Measurements from ENCODE around the gene GPLD1. TPM values are rescaled to one million over a fixed set of nuclear protein-coding genes. Genes with fewer than 3 reads are reported as not detected.
"Not testable (repeated sequence)": the region's sequence is repeated elsewhere in the genome, so short reads cannot be mapped to it uniquely, and the experiment has no call there.

GPLD1 gene
- total RNA-seq, 2 experiments from 2014 or later = 0.42 to 0.58 TPM

GRCh38 chr6:24517659-24518543, 28.5 kb upstream of the GPLD1 start:
- no peak overlapping the region for H3K4me3 Mint-ChIP-seq
- CTCF ChIA-PET = interaction anchor here (1.0 to 1.9 kb wide), 3 partner anchors 8 to 87 kb away, joined by 3 to 4 read pairs (median 3); no protein-coding TSS in a partner anchor
- no peaks in the 10 kb centered on the region for H3K27me3 Mint-ChIP-seq
- H3K27ac Mint-ChIP-seq = no peak overlapping the region
- H3K4me1 Mint-ChIP-seq = peaks cover 6% of the 10 kb centered on the region
- H3K9me3 Mint-ChIP-seq (ENCODE audit: low read depth) = no peaks in the 10 kb centered on the region
- DNase-seq (peak; percentile 29), ATAC-seq (no peak)
- H3K36me3 Mint-ChIP-seq = no peaks in the 10 kb centered on the region

GRCh38 chr6:24513602-24514001, 24.2 kb upstream of the GPLD1 start:
- Mint-ChIP-seq H3K4me3 (no peak overlapping the region), H3K27ac (no peak overlapping the region), H3K4me1 (peaks cover 6% of the 10 kb centered on the region), H3K27me3 (no peaks in the 10 kb centered on the region), H3K9me3 (ENCODE audit: low read depth) (no peaks in the 10 kb centered on the region), H3K36me3 (peaks cover 10% of the 10 kb centered on the region)
- CTCF ChIA-PET = interaction anchor here (1.6 kb wide), 1 partner anchor 18 kb away, joined by 5 read pairs; the partner anchor contains the start of gene ALDH5A1
- DNase-seq = peak; percentile 25
- no peak for ATAC-seq

GRCh38 chr6:24511976-24512375, 22.6 kb upstream of the GPLD1 start:
- H3K27me3 Mint-ChIP-seq; H3K4me1 Mint-ChIP-seq; CTCF ChIA-PET; ATAC-seq; H3K27ac Mint-ChIP-seq; H3K4me3 Mint-ChIP-seq; H3K9me3 Mint-ChIP-seq (ENCODE audit: low read depth): not testable (repeated sequence)
- peaks cover 14% of the 10 kb centered on the region for H3K36me3 Mint-ChIP-seq
- DNase-seq = peak; percentile 23

- no peak for ATAC-seq
- no peak for DNase-seq
- Mint-ChIP-seq H3K27me3 (no peaks in the 10 kb centered on the region), H3K9me3 (ENCODE audit: low read depth) (no peaks in the 10 kb centered on the region), H3K36me3 (peaks cover 13% of the 10 kb centered on the region), H3K4me1 (no peaks in the 10 kb centered on the region), H3K4me3 (no peak overlapping the region), H3K27ac (no peak overlapping the region)
- CTCF ChIA-PET = interaction anchor here (1.3 kb wide), 1 partner anchor 10 kb away, joined by 3 read pairs; no protein-coding TSS in a partner anchor
Measured at GRCh38 chr6:24506814-24507520, 17.6 kb upstream of the GPLD1 start.

- no peak overlapping the region for H3K27ac Mint-ChIP-seq
- H3K36me3 Mint-ChIP-seq = peaks cover 13% of the 10 kb centered on the region
- no peaks in the 10 kb centered on the region for H3K4me1 Mint-ChIP-seq
- no peaks in the 10 kb centered on the region for H3K27me3 Mint-ChIP-seq
- no peaks in the 10 kb centered on the region for H3K9me3 Mint-ChIP-seq (ENCODE audit: low read depth)
- ATAC-seq (no peak), DNase-seq (peak; percentile 23)
- CTCF ChIA-PET = no interaction called here
- no peak overlapping the region for H3K4me3 Mint-ChIP-seq
Measured at GRCh38 chr6:24504649-24505586, 15.5 kb upstream of the GPLD1 start.

GRCh38 chr6:24504287-24504648, 14.9 kb upstream of the GPLD1 start:
- no peak for ATAC-seq
- Mint-ChIP-seq H3K27ac (no peak overlapping the region), H3K4me1 (no peaks in the 10 kb centered on the region), H3K36me3 (peaks cover 11% of the 10 kb centered on the region), H3K9me3 (ENCODE audit: low read depth) (no peaks in the 10 kb centered on the region), H3K27me3 (no peaks in the 10 kb centered on the region), H3K4me3 (no peak overlapping the region)
- CTCF ChIA-PET = no interaction called here
- DNase-seq = peak; percentile 7

- Mint-ChIP-seq H3K4me3 (no peak overlapping the region), H3K27ac (no peak overlapping the region), H3K36me3 (peaks cover 9% of the 10 kb centered on the region), H3K9me3 (ENCODE audit: low read depth) (peaks cover 2% of the 10 kb centered on the region), H3K27me3 (no peaks in the 10 kb centered on the region), H3K4me1 (no peaks in the 10 kb centered on the region)
- CTCF ChIA-PET = interaction anchor here (1.2 to 1.6 kb wide), 2 partner anchors 8 to 79 kb away, joined by 3 to 6 read pairs; no protein-coding TSS in a partner anchor
- ATAC-seq (no peak), DNase-seq (no peak)
Measured at GRCh38 chr6:24501914-24502313, 12.5 kb upstream of the GPLD1 start.

- H3K36me3 Mint-ChIP-seq = peaks cover 11% of the 10 kb centered on the region
- no peak overlapping the region for H3K27ac Mint-ChIP-seq
- H3K27me3 Mint-ChIP-seq = no peaks in the 10 kb centered on the region
- no peak overlapping the region for H3K4me3 Mint-ChIP-seq
- CTCF ChIA-PET = interaction anchor here (1.6 kb wide), 1 partner anchor 80 kb away, joined by 6 read pairs; no protein-coding TSS in a partner anchor
- H3K4me1 Mint-ChIP-seq = no peaks in the 10 kb centered on the region
- no peak for DNase-seq
- no peak for ATAC-seq
- peaks cover 5% of the 10 kb centered on the region for H3K9me3 Mint-ChIP-seq (ENCODE audit: low read depth)
Measured at GRCh38 chr6:24501374-24501773, 12.0 kb upstream of the GPLD1 start.

GRCh38 chr6:24500683-24501082, 11.3 kb upstream of the GPLD1 start:
- H3K4me1 Mint-ChIP-seq = peaks cover under 1% of the 10 kb centered on the region
- no peak overlapping the region for H3K27ac Mint-ChIP-seq
- DNase-seq (no peak), ATAC-seq (no peak)
- peaks cover 5% of the 10 kb centered on the region for H3K9me3 Mint-ChIP-seq (ENCODE audit: low read depth)
- no peaks in the 10 kb centered on the region for H3K27me3 Mint-ChIP-seq
- H3K36me3 Mint-ChIP-seq = peaks cover 13% of the 10 kb centered on the region
- H3K4me3 Mint-ChIP-seq = no peak overlapping the region
- CTCF ChIA-PET = interaction anchor here (1.6 kb wide), 1 partner anchor 80 kb away, joined by 6 read pairs; no protein-coding TSS in a partner anchor

GRCh38 chr6:24497254-24497970, 8.0 kb upstream of the GPLD1 start:
- peaks cover 13% of the 10 kb centered on the region for H3K36me3 Mint-ChIP-seq
- no peak overlapping the region for H3K4me3 Mint-ChIP-seq
- DNase-seq (no peak), ATAC-seq (no peak)
- no peaks in the 10 kb centered on the region for H3K27me3 Mint-ChIP-seq
- no peak overlapping the region for H3K27ac Mint-ChIP-seq
- peaks cover 5% of the 10 kb centered on the region for H3K9me3 Mint-ChIP-seq (ENCODE audit: low read depth)
- H3K4me1 Mint-ChIP-seq = peaks cover 14% of the 10 kb centered on the region
- CTCF ChIA-PET = no interaction called here

- peak; percentile 81 for ATAC-seq
- peak within 1 kb of the TSS; percentile 34 for H3K27ac Mint-ChIP-seq
- peak; percentile 80 for DNase-seq
- peak within 1 kb of the TSS; percentile 75 for H3K4me3 Mint-ChIP-seq
- H3K27me3 Mint-ChIP-seq = no peaks in the 10 kb centered on the region
- CTCF ChIA-PET = interaction anchor here (0.7 to 2.7 kb wide), 16 partner anchors 8 to 172 kb away, joined by 3 to 17 read pairs (median 4); partner anchors contain the start of genes ACOT13 and TDP2
- peaks cover 14% of the 10 kb centered on the region for H3K4me1 Mint-ChIP-seq
- H3K9me3 Mint-ChIP-seq (ENCODE audit: low read depth) = peaks cover 5% of the 10 kb centered on the region
- peaks cover 13% of the 10 kb centered on the region for H3K36me3 Mint-ChIP-seq
Measured at GRCh38 chr6:24494821-24495795, 5.7 kb upstream of the GPLD1 start, which contains the start of gene ALDH5A1. Gene ALDH5A1, plus strand, starts transcription at chr6:24494969. Its CDS starts 28 bp downstream, at chr6:24494997.
